Gastrocnemius medialis (tissue), 4 donors: ENCODE measurements around the gene CCN5. TPM values are rescaled to one million over a fixed set of nuclear protein-coding genes. Genes with fewer than 3 reads are reported as not detected.

Experiments
- ATAC-seq, 2 donors: fragments of 150-250 bp; one replicate each; pipeline ENCODE4 v1.9.1; 2016
- DNase-seq, 2 donors: peaks; one replicate each; pipeline ENCODE4 v3.0.0-alpha.2; 2019
- H3K27ac ChIP-seq, 4 donors: fragments of 200-600 bp; sonication (generic); 1 replicate in 1 of 4; 2 replicates in 3 of 4; pipeline ENCODE4 v1.5.1; 2016 to 2018; ENCODE audit warnings: mild to moderate bottlenecking in 2 of 4, moderate library complexity in 1 of 4
- H3K27me3 ChIP-seq, 3 donors: fragments of 200-600 bp; sonication (generic) in 2 of 3; 1 replicate in 1 of 3; 2 replicates in 2 of 3; pipeline versions ENCODE4 v1.5.1 to v1.6.0; 2016 to 2019; ENCODE audit warnings: mild to moderate bottlenecking in 1 of 3, moderate library complexity in 1 of 3
- H3K36me3 ChIP-seq, 2 donors: fragments of 200-600 bp; sonication (generic) in 1 of 2; one replicate each; pipeline ENCODE4 v1.5.1; 2017 to 2018
- H3K4me1 ChIP-seq, 2 donors: fragments of 200-600 bp; sonication (generic) in 1 of 2; one replicate each; pipeline ENCODE4 v1.5.1; 2016 to 2017; ENCODE audit warnings: mild to moderate bottlenecking in 2 of 2
- H3K4me3 ChIP-seq, 4 donors: fragments of 200-600 bp; sonication (generic) in 3 of 4; 1 replicate in 1 of 4; 2 replicates in 3 of 4; pipeline ENCODE4 v1.5.1; 2016 to 2019; ENCODE audit warnings: mild to moderate bottlenecking in 2 of 4
- H3K9me3 ChIP-seq, 3 donors: fragments of 200-600 bp; sonication (generic) in 2 of 3; 1 replicate in 1 of 3; 2 replicates in 2 of 3; pipeline ENCODE4 v1.5.1; 2016 to 2019
- POLR2A ChIP-seq, 2 donors: fragments of 450-650 bp; IDR thresholded peaks; one replicate each; pipeline ENCODE4 v1.6.1; 2017; ENCODE audit warnings: antibody characterized with exemption in 2 of 2, mild to moderate bottlenecking in 2 of 2, moderate library complexity in 2 of 2
- in situ Hi-C, 4 donors: fragments of 200-750 bp; cut with MboI; loops; one replicate each; pipeline versions ENCODE4 v1.15.0 to v1.8.0; 2017; ENCODE audit warnings: low sequenced_read_pairs in 4 of 4
- intact Hi-C: fragments of 100-400 bp; cut with DNase I; formaldehyde crosslinking; loops from one replicate; pipeline ENCODE4 v1.15.1; 2023; ENCODE audit warnings: low total_unique reads
- total RNA-seq, 4 donors: library from RNA; depleted of rRNA; stranded (reverse); fragments of >200 nt; gene quantifications; one replicate each; pipeline versions ENCODE4 v1.1.0 to v1.2.3, GENCODE V29; 2016
- TF ChIP-seq, protein P1 (sequence below), 5 experiments: fragments of 450-650 bp in 3 of 5; fragments of 200-600 bp in 2 of 5; sonication (generic) in 2 of 5; IDR thresholded peaks in 4 of 5; conservative IDR thresholded peaks in 1 of 5; 1 replicate in 4 of 5; 2 replicates in 1 of 5; pipeline ENCODE4 v1.5.1; 2016 to 2019; ENCODE audit warnings: antibody characterized with exemption in 5 of 5, mild to moderate bottlenecking in 3 of 5, moderate library complexity in 3 of 5

The CCN5 gene
- total RNA-seq, 4 donors from 2014 or later: 16.4 to 65.3 (median 45.7) TPM

DNA sequence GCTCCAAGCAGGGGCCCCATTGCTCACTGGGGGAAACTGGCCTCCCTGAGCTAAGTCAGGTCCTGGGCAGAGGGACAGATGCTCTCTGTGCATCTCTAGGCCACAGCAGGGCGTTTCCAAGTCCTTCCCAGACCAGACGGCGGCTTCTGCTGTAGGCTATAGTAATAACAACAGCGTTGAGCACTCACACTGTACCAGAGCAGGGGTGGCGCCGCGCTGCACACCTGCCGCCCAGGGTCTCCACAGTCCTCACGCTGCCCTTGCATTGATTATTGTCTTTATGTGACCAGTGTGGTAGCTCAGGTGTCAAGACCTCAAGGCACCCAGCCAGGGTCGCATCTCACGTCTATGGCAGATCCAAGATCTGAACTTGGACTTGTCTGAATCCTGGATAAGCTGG is 14.9 kb upstream of the CCN5 start:
- TF ChIP-seq, protein P1, sequence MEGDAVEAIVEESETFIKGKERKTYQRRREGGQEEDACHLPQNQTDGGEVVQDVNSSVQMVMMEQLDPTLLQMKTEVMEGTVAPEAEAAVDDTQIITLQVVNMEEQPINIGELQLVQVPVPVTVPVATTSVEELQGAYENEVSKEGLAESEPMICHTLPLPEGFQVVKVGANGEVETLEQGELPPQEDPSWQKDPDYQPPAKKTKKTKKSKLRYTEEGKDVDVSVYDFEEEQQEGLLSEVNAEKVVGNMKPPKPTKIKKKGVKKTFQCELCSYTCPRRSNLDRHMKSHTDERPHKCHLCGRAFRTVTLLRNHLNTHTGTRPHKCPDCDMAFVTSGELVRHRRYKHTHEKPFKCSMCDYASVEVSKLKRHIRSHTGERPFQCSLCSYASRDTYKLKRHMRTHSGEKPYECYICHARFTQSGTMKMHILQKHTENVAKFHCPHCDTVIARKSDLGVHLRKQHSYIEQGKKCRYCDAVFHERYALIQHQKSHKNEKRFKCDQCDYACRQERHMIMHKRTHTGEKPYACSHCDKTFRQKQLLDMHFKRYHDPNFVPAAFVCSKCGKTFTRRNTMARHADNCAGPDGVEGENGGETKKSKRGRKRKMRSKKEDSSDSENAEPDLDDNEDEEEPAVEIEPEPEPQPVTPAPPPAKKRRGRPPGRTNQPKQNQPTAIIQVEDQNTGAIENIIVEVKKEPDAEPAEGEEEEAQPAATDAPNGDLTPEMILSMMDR (IDR thresholded peaks at IDR 0.05 in 4 of 5, conservative IDR thresholded peaks at IDR 0.05 in 1 of 5): no peak
- DNase-seq: no peak
- peaks cover 30 to 37% of the 10 kb centered on the region in 2 donors for H3K4me1 ChIP-seq
- H3K27ac ChIP-seq: no peak overlapping the region
- in situ Hi-C loops: no loop called here
- intact Hi-C loops: no loop called here
- no peak for ATAC-seq
- no peak overlapping the region for H3K4me3 ChIP-seq
- no peaks in the 10 kb centered on the region for H3K36me3 ChIP-seq
- no peaks in the 10 kb centered on the region for H3K9me3 ChIP-seq
- H3K27me3 ChIP-seq: no peaks in the 10 kb centered on the region

DNA sequence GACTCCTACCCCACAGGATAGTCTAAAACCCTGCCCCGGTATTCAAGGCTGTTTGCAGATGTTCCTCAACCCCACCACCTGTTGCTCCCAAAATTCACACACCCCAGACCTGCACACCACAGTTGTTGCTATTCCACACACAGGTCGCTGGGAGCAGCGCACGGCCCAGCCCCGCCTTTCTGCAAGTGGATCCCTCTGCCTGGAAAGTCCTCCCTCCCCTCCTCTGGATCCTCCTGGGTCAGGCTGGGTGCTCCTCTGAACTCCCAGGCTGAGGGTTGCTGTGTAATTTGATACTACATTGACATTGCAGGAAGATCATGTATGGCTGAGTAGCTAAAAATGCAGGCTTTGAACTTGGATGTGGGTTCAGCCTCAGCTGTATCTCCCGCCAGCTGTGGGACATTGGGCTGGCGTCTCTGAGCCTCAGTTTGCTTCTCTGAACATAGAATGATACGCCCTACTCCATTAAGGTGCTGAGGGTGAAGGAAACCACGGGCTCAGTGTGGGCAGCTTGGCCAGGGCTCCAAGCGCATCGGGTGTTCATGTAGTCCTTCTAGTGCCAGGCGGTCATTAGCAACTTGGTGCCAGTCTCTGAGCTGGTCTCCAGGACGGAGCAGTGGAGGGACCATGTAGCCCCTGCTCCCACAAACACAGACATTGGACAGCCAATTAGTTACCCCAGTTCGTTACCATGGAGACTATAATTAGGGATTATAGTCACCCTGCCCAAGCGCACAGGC is 13.9 kb upstream of the CCN5 start:
- Histone ChIP-seq H3K36me3 (no peaks in the 10 kb centered on the region), H3K27me3 (no peaks in the 10 kb centered on the region), H3K27ac (peak overlapping the region in 3 of 4 donors; percentile 44 to 84 (median 71)), H3K4me3 (no peak overlapping the region), H3K4me1 (peaks cover 35 to 38% of the 10 kb centered on the region in 2 donors), H3K9me3 (no peaks in the 10 kb centered on the region)
- DNase-seq (no peak), ATAC-seq (peak in 1 of 2 donors; percentile 14)
- in situ Hi-C loops (no loop called here), intact Hi-C loops (no loop called here)
- no peak for TF ChIP-seq POLR2A (IDR thresholded peaks at IDR 0.05)
- TF ChIP-seq, protein P1 (IDR thresholded peaks at IDR 0.05 in 4 of 5, conservative IDR thresholded peaks at IDR 0.05 in 1 of 5): no peak

DNA sequence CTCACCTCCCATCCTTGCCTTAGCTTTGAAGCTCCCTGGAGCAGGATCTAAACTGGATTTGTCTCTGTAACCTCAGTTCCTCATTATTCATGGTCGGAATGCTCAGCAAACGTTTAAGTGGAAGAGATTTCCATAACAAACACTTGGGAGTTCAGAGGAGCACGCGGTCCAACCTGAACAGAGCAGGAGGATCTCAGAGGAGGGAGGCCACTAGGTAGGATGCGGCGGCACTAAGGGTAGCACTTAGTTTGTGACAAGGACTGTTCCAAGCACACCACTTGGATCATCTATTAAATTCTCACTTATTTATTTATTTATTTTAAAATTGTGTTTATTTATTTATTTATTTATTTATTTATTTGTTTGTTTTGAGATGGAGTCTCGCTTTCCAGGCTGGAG is 13.3 kb upstream of the CCN5 start:
- DNase-seq (no peak), ATAC-seq (no peak)
- in situ Hi-C loops (no loop called here), intact Hi-C loops (no loop called here)
- Histone ChIP-seq H3K27ac (peak overlapping the region; percentile 71 to 84 (median 76)), H3K4me3 (no peak overlapping the region), H3K36me3 (no peaks in the 10 kb centered on the region), H3K4me1 (peaks cover 40 to 44% of the 10 kb centered on the region in 2 donors), H3K27me3 (no peaks in the 10 kb centered on the region), H3K9me3 (no peaks in the 10 kb centered on the region)
- TF ChIP-seq, protein P1 (IDR thresholded peaks at IDR 0.05 in 4 of 5, conservative IDR thresholded peaks at IDR 0.05 in 1 of 5): no peak
- no peak for TF ChIP-seq POLR2A (IDR thresholded peaks at IDR 0.05)

DNA sequence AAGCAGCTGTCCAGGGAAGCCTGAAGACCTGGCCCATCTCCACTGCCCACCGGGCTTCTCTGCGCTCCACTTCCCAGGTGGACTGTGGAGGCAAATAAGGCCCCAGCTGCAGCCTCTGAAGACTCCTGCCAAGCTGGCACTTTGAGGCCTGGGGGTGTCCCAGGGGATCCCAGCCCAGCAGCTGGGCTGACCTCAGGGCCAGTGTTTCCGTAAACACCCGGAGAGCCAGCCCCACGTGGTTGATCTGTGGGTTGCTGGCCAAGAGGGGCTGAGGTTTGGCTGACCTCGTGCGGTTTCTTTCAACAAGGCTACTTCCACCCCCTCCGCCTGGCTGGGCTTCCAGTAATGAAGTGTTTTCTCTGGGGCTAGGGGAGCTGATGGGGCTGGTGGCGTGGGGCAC is 12.4 kb upstream of the CCN5 start:
- no peaks in the 10 kb centered on the region for H3K9me3 ChIP-seq
- peak; percentile 76 to 88 for DNase-seq
- H3K36me3 ChIP-seq: no peaks in the 10 kb centered on the region
- intact Hi-C loops: no loop called here
- in situ Hi-C loops: no loop called here
- no peak overlapping the region for H3K4me3 ChIP-seq
- no peaks in the 10 kb centered on the region for H3K27me3 ChIP-seq
- no peak for TF ChIP-seq POLR2A (IDR thresholded peaks at IDR 0.05)
- TF ChIP-seq, protein P1 (IDR thresholded peaks at IDR 0.05 in 4 of 5, conservative IDR thresholded peaks at IDR 0.05 in 1 of 5): no peak
- peak; percentile 76 to 84 for ATAC-seq
- H3K27ac ChIP-seq: peak overlapping the region; percentile 71 to 84 (median 76)
- peaks cover 40 to 46% of the 10 kb centered on the region in 2 donors for H3K4me1 ChIP-seq
